Fibroblast of peridontal ligament (primary cell): Measurements from ENCODE around the gene TMEM203.
"Not testable (repeated sequence)": the region's sequence is repeated elsewhere in the genome, so short reads cannot be mapped to it uniquely, and the experiment has no call there.

Source experiments
- DNase-seq: peaks from one replicate; pipeline ENCODE4 v3.0.0-alpha.2; 2010; ENCODE audit errors: extremely low read depth

The TMEM203 gene

DNA sequence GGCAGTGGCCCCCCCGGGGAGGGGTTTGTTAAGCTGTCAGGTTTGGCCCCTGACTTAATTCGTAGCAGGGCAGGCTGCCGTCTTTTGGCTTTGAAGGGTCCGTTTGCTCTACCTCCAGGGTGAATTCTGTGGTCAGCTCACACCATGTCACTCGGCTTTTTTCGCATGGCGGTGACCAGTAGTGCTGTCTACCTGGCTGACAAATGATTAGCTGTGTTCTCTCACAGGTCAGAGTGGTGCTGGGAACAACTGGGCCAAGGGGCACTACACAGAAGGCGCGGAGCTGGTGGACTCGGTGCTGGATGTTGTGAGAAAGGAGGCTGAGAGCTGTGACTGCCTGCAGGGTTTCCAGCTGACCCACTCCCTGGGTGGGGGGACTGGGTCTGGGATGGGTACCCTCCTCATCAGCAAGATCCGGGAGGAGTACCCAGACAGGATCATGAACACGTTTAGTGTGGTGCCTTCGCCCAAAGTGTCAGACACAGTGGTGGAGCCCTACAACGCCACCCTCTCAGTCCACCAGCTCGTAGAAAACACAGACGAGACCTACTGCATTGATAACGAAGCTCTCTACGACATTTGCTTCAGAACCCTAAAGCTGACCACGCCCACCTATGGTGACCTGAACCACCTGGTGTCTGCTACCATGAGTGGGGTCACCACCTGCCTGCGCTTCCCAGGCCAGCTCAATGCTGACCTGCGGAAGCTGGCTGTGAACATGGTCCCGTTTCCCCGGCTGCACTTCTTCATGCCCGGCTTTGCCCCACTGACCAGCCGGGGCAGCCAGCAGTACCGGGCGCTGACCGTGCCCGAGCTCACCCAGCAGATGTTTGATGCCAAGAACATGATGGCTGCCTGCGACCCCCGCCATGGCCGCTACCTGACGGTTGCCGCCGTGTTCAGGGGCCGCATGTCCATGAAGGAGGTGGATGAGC is 37.1 kb upstream of the TMEM203 start:
- no peak for DNase-seq

DNA sequence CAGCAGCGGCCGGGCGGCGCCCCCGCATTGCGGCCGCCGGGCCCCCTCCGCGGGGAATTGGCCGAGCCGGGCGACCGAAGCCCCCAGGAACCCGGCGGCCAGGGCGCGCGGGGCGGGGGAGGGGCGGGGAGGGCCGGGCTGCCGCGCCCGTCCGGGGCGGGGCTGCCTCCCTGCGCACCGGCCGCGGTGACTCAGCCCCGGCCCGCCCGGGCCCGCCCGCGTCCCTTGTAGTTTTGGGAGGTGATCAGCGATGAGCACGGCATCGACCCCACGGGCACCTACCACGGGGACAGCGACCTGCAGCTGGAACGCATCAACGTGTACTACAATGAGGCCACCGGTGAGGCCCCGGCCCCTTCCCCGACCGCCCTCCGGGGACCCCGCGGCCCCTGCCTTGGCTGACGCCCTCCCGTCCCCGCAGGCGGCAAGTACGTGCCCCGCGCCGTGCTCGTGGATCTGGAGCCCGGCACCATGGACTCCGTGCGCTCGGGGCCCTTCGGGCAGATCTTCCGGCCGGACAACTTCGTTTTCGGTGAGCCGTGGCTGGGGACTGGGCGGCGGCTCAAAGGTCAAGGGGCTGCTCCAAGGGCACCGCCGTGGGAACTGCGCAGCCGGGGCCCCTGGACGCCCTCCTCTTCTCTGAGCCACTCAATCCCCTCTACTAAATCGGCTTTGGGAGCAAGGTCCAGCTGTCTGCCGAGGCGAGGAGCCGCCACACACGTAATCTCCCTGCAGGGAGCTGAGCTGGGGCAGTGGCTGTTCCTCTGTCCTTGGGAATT is 36.2 kb upstream of the TMEM203 start:
- peak; percentile 19 for DNase-seq

DNA sequence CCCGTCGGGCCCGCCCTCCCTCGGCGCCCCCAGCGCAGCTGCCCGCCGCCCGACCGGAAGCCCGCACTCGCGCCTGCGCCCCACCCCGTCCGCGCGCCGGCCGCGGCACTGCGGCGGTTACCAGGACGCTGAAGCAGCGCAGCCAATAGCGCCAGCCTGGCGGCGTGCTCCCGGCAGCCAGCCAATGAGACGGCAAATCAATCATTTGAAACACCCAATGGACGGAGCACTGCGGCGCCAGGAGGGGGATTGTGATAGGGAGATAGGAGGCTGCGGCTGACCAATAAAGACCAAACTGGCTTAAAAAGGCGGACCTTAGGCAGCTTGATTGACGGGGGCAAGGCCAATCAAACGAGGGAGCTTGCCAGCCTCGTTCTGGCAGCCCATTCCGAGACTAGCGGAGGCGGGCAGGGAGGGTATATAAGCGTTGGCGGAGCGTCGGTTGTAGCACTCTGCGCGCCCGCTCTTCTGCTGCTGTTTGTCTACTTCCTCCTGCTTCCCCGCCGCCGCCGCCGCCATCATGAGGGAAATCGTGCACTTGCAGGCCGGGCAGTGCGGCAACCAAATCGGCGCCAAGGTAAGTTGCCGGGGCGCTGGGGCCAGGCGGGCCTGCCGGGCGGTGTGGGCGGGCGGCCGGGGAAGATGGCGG is 35.5 kb upstream of the TMEM203 start, which contains the start of gene TUBB4B:
TSS of gene TUBB4B (plus strand) at position 447 of the 649 bp plus-strand sequence. CDS start at position 521, 74 bp downstream.
- peak; percentile 100 for DNase-seq

DNA sequence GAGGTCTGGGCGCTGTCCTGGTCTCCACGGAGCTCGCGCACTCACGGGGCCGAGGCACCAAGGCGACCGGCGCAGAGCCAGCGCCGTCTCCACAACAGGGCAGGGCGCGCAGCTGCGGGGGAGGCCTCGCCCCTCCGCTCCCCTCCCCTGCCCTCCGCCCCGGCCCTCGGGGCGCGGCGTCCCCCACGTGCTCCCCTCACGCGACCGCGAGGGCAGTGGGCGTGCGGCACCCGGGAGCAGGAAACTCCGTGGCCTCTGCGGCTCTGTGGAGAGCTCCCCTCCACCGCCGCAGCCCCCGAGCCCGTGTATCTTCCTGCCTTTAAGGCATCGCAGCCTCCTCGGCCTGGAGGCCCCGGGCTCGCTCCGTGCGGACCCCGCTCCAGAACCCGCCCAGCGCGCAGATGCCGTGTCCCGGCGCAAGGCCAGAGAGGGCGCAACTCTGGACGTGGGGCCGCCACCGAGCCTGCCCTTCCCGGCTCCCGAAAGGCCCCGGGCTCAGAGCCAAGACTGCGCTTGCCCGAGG is 34.9 kb upstream of the TMEM203 start:
- DNase-seq = peak; percentile 70

DNA sequence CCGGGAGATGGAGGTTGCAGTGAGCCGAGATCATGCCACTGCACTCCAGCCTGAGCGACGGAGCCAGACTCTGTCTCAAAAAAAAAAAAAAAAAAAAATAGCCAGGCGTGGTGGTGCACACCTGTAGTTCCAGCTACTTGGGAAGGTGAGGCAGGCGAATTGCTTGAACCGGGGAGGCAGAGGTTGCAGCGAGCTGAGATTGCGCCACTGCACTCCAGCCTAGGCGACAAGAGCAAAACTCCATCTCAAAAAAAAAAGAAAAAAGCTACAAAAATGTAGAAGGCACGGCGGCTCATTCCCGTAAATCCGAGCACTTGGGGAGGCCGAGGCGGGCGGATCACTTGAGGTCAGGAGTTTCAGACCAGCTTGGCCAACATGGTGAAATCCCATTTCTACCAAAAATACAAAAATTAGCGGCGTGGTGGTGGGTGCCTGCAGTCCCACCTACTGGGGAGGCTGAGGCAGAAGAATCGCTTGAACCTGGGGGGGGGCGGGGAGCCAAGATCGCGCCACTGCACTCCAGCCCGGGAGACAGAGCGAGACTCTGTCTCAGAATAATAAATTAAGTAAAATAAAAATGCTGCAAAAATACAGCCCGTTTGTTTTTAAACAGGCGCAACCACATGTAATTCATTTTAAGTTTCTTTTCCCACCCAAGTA is 34.2 kb upstream of the TMEM203 start:
- not testable (repeated sequence) for DNase-seq

DNA sequence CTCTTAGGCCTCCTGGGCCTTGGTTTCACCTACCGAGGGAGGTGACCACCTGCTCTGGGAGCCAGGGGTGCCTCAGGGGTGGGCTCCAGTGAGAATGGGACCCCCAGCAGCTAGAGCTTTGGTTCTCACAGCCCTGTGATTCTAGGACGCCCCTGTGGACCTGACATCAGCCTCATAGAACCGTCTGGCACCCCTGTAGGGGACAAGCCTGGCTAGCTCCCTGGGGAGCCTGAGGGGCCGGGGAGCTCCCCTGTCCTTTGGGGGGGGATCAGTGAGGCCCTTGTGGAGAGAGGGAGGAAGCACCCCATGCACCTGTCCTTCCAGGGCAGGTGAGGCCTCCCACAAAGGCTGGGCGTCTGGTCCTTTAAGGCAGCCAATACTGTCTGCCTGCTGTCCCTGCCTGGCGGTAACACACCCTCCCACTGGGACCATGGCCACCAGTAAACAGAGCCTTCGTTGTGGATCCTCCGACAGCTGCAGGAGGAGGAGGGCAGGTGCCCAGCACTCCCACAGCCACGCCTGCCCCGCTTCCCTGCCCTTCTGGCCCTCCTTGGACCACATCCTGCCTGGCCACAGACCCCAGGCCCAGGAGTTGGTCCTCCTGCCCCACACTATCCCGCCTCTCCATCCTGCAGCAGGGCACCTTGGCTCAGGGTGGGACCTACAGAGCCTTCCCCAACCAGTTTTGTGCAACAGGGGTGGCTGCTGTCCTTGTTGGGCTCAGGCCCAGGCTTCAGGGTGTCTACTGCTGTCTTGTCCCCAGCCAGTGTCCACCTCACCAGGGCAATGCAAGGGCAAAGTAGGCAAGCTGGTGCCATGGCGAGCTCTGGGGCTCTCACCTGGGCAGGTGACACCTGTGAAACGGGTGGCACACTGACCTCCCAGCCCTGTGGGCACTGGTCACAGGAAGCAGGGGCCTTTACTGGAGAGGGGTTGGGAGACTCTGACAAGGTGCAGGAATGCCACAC is 32.6 kb upstream of the TMEM203 start:
- DNase-seq = no peak

DNA sequence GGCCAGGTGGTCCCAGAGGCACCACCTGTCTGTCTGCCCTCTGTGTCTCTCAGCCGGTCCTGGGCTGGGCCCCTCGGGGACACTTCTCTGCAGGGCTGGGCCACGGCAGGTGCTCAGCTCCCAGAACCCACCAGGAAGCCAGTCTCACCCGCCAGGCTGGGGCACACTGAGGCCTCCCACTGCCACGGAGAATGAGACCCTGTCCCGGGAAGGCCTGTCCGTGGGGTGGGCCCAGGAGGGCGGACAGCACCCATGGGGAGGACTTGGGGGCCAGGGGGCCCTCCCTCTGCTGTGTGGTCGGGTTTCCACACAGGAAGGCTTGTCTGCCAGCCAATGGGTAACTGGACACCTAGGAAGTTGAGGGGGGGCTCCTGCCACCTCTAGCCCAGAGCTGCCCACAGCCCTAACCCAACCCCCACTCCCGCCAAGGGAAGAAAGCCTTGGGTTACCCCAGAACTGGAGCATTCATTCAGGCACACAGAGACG is 31.5 kb upstream of the TMEM203 start:
- no peak for DNase-seq

DNA sequence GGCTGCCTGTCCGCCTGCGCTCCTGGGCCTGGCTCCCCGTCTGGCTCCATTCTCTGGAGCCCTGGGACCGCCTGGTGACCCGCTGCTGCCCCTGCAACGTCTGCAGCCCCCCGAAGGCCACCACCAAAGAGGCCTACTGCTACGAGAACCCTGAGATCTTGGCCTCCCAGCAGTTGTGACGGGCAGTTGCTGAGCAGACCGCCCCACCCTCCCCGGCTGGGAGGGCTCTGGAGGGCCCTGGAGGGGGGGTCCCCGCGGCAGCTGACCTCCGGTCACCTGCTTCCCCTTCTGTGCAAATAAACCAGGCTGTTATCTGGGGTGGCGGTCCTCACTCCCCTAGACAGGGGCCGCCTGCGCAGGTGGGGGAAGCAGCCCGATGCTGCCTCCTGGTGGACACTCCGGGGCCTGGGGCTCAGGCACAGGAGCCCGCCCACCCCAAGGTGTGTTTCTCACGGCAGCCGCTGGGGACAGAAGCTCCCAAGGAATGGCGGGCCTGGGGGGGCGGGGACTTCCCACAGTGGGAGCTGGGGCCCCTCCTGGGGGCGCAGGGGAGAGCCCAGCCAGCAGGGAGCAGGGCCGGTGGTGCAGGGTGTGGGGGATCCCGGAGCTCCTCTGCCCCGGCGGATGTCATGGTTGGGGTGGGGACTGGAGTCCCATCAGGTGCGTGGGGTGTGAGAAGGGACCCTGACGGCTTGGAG is 30.9 kb upstream of the TMEM203 start:
- peak; percentile 53 for DNase-seq

DNA sequence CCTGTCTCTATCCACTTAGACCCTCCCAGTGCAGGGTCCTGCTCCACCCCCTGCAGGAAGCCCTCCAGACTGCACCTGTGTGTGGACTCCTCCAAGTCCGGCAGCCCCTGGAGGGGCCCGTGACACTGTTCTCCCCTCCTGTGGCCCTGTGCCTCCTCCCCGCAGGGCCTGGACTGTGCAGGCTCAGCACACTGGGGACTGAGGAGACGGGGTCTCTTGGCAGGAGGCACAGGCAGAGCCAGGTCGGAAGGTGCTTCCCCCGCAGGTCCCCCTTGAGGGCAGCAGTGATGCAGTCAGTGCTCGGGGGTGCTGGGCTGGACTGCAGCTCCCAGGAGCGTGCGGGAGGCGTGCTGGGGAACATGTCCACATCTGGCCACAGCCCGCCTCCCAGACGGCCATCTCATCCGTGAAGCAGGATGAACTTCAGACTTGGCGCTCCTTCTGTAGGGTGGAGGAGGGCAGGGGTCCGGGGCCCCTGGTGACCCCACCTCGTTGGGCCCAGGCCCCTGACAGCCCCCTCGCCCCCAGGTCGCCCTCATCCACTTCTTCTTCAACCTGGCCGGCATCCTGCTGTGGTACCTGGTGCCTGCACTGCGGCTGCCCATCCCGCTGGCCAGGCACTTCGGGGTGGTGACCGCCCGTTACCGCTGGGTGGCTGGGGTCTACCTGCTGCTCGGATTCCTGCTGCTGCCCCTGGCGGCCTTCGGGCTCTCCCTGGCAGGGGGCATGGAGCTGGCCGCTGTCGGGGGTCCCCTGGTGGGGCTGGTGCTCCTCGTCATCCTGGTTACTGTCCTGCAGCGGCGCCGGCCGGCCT is 30.2 kb upstream of the TMEM203 start:
- no peak for DNase-seq

DNA sequence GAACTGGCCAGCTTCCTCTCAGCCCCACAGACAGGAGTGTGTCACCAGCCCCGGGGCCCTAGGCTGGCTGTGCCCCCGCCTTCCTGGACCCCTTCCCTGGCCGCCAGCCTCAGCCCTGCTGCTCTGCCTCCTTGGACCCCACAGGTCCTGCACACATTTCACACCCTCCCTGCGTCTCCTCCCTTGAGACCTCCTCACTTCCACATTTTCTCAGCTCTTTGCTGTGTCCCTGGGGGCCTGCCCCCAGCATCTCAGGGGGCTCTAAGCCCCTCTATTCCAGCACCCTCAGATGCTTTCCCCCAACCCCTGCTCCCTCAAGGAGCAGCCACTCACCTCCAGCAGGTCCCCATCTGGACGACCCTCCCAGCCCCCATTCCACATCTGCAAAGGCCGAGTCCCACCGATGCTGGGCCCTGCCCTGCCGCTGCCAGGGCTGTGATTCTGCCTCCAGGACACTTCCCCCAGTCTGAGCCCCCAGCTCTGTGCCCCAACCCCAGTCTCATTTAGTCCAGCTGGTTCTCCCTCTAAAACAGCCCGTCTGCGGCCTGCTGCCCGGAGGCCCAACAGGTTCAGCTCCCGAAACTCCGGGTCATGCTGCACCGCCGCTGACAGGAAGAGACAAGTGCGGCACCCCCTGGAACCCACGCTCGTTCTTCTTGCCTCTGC is 29.4 kb upstream of the TMEM203 start:
- DNase-seq = no peak

DNA sequence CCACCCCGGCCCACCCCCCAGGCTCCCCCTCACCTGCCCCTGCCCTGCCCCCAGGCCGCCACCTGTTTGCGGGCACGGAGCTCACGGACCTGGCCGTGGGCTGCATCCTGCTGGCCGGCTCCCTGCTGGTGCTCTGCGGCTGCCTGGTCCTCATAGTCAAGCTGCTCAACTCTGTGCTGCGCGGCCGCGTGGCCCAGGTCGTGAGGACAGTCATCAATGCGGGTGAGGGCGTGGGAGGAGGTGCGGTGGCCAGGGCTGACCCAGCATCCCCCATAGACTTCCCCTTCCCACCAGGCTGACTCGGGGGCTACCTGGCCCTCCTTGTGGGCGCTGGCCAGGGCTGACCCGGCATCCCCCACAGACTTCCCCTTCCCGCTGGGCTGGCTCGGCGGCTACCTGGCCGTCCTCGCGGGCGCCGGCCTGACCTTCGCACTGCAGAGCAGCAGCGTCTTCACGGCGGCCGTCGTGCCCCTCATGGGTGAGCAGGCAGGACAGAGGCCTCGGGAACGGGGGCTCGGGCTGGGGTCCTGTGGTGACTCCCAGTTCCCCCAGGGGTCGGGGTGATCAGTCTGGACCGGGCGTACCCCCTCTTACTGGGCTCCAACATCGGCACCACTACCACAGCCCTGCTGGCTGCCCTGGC is 28.7 kb upstream of the TMEM203 start:
- DNase-seq = no peak

DNA sequence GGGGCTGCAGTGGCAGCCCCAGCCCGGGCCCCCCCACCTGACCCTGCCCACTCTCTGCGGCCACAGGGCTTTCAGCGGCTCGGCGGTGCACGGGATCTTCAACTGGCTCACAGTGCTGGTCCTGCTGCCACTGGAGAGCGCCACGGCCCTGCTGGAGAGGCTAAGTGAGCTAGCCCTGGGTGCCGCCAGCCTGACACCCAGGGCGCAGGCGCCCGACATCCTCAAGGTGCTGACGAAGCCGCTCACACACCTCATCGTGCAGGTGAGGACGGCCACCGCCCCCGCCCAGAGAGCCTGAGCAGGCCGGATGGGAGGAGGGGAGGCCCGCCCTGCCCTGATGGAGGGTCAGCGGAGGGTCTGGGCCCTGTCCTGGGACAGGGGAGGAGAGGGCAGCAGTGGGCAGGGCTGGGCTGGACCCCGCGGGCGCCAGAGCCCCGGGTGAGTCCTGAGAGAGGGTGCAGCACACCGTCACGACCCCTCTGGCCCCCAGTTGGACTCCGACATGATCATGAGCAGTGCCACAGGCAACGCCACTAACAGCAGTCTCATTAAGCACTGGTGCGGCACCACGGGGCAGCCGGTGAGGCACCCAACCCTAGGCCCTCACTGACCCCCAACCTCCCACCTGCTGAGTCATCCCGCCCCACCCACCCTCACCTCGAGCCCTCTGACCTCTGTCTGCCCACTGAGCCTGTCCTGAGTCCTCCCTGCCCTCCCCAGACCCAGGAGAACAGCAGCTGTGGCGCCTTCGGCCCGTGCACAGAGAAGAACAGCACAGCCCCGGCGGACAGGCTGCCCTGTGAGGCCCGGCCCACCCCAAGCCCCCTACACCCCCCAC is 27.9 kb upstream of the TMEM203 start:
- no peak for DNase-seq

DNA sequence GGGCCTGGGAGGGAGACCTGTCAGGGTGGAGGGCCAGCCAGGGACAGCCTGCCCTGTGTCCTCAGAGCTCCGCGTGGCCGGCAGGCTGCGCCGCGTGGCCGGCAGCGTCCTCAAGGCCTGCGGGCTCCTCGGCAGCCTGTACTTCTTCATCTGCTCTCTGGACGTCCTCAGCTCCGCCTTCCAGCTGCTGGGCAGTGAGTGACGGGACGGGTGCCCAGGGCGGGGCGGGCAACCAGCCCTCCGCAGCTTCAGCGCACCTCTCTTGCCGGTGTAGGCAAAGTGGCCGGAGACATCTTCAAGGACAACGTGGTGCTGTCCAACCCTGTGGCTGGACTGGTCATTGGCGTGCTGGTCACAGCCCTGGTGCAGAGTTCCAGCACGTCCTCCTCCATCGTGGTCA is 27.1 kb upstream of the TMEM203 start:
- DNase-seq = no peak

DNA sequence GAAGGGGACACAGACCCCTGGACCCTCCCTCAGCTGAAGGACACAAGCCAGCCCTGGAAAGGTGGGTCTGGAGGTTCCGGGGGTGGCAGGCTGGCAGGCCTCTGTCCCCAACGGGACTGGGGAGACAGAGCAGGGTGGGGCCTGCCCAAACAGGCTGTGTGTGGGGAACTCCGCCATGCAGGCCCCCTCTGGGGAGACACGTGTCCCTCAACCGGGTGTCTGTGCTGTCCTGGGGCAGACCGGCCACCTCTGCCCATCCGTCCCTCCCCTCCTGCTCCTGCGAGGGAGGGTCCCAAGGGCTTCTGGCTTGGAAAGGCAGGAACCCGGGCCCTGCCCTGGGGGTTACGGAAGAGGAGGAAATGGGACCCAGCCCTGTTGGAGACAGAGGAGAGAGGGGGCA is 26.7 kb upstream of the TMEM203 start:
- no peak for DNase-seq

DNA sequence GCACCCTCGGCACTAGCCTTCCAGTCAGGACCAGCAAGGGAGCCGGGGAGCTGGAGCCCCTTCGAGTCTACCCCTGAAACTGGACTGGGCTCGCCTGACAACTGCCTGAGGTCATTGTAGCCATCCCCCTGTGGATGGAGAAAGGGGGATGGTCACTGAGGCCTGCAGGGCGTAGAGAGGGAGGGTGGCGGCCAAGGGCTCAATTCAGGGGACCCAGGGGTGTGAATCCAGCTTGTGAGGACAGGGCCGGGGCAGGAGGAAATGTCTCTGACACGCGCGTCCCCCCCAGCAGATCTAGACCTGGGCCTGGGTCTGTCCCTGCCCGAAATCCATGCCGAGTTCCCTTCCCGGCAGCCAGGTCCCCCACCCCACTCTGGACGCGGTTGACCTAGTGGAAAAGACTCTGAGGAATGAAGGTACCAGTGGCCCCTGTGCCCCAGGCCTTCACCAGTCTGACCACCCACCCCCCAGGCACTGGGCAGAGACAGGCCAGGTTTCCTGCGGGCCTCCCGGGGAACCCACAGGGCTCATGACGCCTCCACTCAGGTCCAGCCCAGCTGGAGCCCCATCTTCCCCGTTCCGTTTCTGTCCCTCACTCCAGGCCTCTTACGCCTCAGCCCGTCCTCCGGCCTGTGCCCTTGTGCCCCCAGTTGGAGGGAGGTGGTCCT is 26.1 kb upstream of the TMEM203 start:
- no peak for DNase-seq
